ENCODE data around the gene MS4A1. TPM values are rescaled to one million over a fixed set of nuclear protein-coding genes. Genes with fewer than 3 reads are reported as not detected.
"Not testable (repeated sequence)": the region's sequence is repeated elsewhere in the genome, so short reads cannot be mapped to it uniquely, and the experiment has no call there.

Gene MS4A1
- total RNA-seq, 1 experiment from 2014 or later = not detected

DNA sequence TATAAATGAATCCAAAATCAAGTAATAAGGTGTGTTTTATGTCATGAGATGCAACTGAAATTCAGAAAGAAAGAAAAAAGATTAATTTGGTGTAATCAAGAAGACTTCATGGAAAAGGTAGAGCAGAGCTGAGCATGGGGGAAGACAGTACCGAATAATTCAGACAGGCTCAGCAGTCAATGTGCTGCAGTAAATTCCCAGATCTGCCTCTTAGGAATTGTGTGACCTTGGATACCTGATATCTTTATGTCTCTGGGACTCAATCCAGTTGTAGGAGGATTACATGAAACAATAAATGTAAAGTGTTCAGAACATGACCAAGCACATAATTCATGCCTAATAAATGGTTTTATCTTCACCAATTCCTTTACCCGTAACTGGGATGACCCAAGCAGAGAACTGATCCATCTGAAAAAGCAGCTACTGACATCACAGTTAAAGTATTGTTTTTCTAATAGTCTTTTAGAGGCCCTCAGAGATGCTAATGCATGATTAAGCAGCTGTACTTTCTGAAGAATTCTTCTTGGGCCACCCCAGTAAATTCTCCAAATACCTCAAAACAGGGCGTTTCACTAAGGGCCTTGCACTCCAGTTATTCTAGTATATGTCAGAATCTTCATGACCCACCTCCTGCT, 44.7 kb downstream of the MS4A1 start:
- Histone ChIP-seq H3K9me3 (ENCODE audit: insufficient read depth, low read depth) (no peaks in the 10 kb centered on the region), H2AFZ (no peak overlapping the region), H3K36me3 (ENCODE audit: low read depth) (no peaks in the 10 kb centered on the region), H3K4me2 (no peak overlapping the region), H3F3A (ENCODE audit: insufficient read depth, low read depth) (no peaks in the 10 kb centered on the region), H3K27ac (no peak overlapping the region), H3K4me1 (replicated peaks; ENCODE audit: insufficient read depth) (no peaks in the 10 kb centered on the region), H4K20me1 (ENCODE audit: insufficient read depth) (no peaks in the 10 kb centered on the region), H3K9me2 (ENCODE audit: insufficient read depth) (no peaks in the 10 kb centered on the region; the same call in 1 of the 2 replicates), H3K27me3 (ENCODE audit: insufficient read depth, low read depth) (peaks cover 29% of the 10 kb centered on the region), H3K79me2 (ENCODE audit: low read depth) (no peaks in the 10 kb centered on the region), H3K4me3 (no peak overlapping the region)
- no peak for DNase-seq
- no TSS peak for BruUV-seq (replicated peaks)
- intact Hi-C loops (cut with micrococcal nuclease; ENCODE audit: unreplicated experiment) = no loop called here
- ChIA-PET CTCF (no interaction called here), POLR2A (ENCODE audit: unreplicated experiment) (no interaction called here)
- TF ChIP-seq, protein P1, sequence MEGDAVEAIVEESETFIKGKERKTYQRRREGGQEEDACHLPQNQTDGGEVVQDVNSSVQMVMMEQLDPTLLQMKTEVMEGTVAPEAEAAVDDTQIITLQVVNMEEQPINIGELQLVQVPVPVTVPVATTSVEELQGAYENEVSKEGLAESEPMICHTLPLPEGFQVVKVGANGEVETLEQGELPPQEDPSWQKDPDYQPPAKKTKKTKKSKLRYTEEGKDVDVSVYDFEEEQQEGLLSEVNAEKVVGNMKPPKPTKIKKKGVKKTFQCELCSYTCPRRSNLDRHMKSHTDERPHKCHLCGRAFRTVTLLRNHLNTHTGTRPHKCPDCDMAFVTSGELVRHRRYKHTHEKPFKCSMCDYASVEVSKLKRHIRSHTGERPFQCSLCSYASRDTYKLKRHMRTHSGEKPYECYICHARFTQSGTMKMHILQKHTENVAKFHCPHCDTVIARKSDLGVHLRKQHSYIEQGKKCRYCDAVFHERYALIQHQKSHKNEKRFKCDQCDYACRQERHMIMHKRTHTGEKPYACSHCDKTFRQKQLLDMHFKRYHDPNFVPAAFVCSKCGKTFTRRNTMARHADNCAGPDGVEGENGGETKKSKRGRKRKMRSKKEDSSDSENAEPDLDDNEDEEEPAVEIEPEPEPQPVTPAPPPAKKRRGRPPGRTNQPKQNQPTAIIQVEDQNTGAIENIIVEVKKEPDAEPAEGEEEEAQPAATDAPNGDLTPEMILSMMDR (conservative IDR thresholded peaks at IDR 0.05) = no peak
- no peak for TF ChIP-seq EZH2 (IDR thresholded peaks at IDR 0.05; ENCODE audit: low read depth)

DNA sequence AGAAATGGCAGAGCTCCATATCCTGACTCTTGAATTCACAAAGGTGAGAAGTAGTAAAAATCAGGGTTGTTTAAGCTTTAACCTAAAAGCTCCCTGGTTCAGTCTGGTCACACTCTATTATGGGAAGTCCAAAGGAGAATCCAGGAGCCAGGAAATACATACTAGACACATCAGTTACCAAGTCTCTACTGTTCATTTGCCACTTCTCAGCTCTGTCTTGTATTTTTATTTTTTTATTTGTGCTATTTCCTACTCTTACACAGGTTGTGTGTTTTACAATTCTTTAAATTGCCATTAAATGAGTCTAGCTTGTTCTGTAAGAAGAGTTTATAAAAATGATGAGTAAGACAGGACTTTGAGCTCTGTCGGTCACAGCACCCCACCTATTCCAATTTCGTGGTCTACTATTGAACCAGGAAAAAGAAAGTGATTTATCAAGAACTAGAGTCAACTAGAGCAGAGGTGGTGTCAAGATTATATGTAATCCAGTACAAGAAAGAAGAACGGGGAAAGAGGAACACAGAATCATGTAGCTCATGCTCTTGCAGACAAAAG, 46.7 kb downstream of the MS4A1 start:
- Histone ChIP-seq H3K4me1 (replicated peaks; ENCODE audit: insufficient read depth) (no peaks in the 10 kb centered on the region), H3K4me3 (no peak overlapping the region), H3K79me2 (ENCODE audit: low read depth) (no peaks in the 10 kb centered on the region), H3K9me2 (ENCODE audit: insufficient read depth) (no peaks in the 10 kb centered on the region; the same call in 1 of the 2 replicates), H3K9me3 (ENCODE audit: insufficient read depth, low read depth) (no peaks in the 10 kb centered on the region), H3F3A (ENCODE audit: insufficient read depth, low read depth) (no peaks in the 10 kb centered on the region), H4K20me1 (ENCODE audit: insufficient read depth) (no peaks in the 10 kb centered on the region), H2AFZ (no peak overlapping the region), H3K36me3 (ENCODE audit: low read depth) (no peaks in the 10 kb centered on the region), H3K4me2 (no peak overlapping the region), H3K27me3 (ENCODE audit: insufficient read depth, low read depth) (peaks cover 22% of the 10 kb centered on the region), H3K27ac (no peak overlapping the region)
- TF ChIP-seq, protein P1 (conservative IDR thresholded peaks at IDR 0.05) = no peak
- no peak for TF ChIP-seq EZH2 (IDR thresholded peaks at IDR 0.05; ENCODE audit: low read depth)
- DNase-seq = no peak
- POLR2A ChIA-PET (ENCODE audit: unreplicated experiment) = no interaction called here
- intact Hi-C loops (cut with micrococcal nuclease; ENCODE audit: unreplicated experiment) = no loop called here
- no TSS peak for BruUV-seq (replicated peaks)
- CTCF ChIA-PET = no interaction called here

- no peak overlapping the region for H3K4me3 ChIP-seq
- no peaks in the 10 kb centered on the region for H3F3A ChIP-seq (ENCODE audit: insufficient read depth, low read depth)
- no TSS peak for BruUV-seq (replicated peaks)
- H3K9me2 ChIP-seq (ENCODE audit: insufficient read depth) = no peaks in the 10 kb centered on the region; the same call in 1 of the 2 replicates
- no peaks in the 10 kb centered on the region for H3K79me2 ChIP-seq (ENCODE audit: low read depth)
- TF ChIP-seq EZH2 (IDR thresholded peaks at IDR 0.05; ENCODE audit: low read depth) = no peak
- TF ChIP-seq, protein P1 (conservative IDR thresholded peaks at IDR 0.05) = no peak
- H3K36me3 ChIP-seq (ENCODE audit: low read depth) = no peaks in the 10 kb centered on the region
- H3K9me3 ChIP-seq (ENCODE audit: insufficient read depth, low read depth) = no peaks in the 10 kb centered on the region
- ChIA-PET POLR2A (ENCODE audit: unreplicated experiment) (no interaction called here), CTCF (no interaction called here)
- H2AFZ ChIP-seq = no peak overlapping the region
- H3K27me3 ChIP-seq (ENCODE audit: insufficient read depth, low read depth) = peaks cover 12% of the 10 kb centered on the region
- H3K4me1 ChIP-seq (replicated peaks; ENCODE audit: insufficient read depth) = no peaks in the 10 kb centered on the region
- intact Hi-C loops (cut with micrococcal nuclease; ENCODE audit: unreplicated experiment) = no loop called here
- H3K27ac ChIP-seq = no peak overlapping the region
- H3K4me2 ChIP-seq = no peak overlapping the region
- no peak for DNase-seq
- no peaks in the 10 kb centered on the region for H4K20me1 ChIP-seq (ENCODE audit: insufficient read depth)
Measured at GRCh38 chr11:60504219-60504905, 48.7 kb downstream of the MS4A1 start.

- BruUV-seq (replicated peaks); H3K4me1 ChIP-seq (replicated peaks; ENCODE audit: insufficient read depth); H2AFZ ChIP-seq; H3K4me2 ChIP-seq; DNase-seq; H3K27ac ChIP-seq; H3F3A ChIP-seq (ENCODE audit: insufficient read depth, low read depth); intact Hi-C loops (cut with micrococcal nuclease; ENCODE audit: unreplicated experiment); H3K9me3 ChIP-seq (ENCODE audit: insufficient read depth, low read depth); H3K4me3 ChIP-seq; H3K9me2 ChIP-seq (ENCODE audit: insufficient read depth); H3K36me3 ChIP-seq (ENCODE audit: low read depth); CTCF ChIA-PET; H3K79me2 ChIP-seq (ENCODE audit: low read depth); H4K20me1 ChIP-seq (ENCODE audit: insufficient read depth); POLR2A ChIA-PET (ENCODE audit: unreplicated experiment): not testable (repeated sequence)
- H3K27me3 ChIP-seq (ENCODE audit: insufficient read depth, low read depth) = peaks cover 16% of the 10 kb centered on the region
Measured at GRCh38 chr11:60509609-60510008, 54.0 kb downstream of the MS4A1 start.

DNA sequence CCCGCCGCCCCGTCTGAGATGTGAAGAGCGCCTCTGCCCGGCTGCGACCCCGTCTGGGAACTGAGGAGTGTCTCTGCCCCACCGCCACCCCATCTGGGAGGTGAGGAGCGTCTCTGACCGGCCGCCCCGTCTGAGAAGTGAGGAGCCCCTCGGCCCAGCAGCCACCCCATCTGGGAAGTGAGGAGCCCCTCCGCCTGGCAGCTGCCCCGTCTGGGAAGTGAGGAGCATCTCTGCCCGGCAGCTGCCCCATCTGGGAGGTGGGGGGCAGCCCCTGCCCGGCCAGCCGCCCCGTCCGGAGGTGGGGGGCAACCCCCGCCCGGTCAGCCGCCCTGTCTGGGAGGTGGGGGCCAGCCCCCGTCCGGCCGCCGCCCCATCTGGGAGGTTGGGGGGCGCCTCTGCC, 54.6 kb downstream of the MS4A1 start:
- H3K9me3 ChIP-seq (ENCODE audit: insufficient read depth, low read depth); H3K27ac ChIP-seq; H3K4me1 ChIP-seq (replicated peaks; ENCODE audit: insufficient read depth); H2AFZ ChIP-seq; H3K79me2 ChIP-seq (ENCODE audit: low read depth); DNase-seq; H3K4me3 ChIP-seq; H3K9me2 ChIP-seq (ENCODE audit: insufficient read depth); CTCF ChIA-PET; BruUV-seq (replicated peaks); H3F3A ChIP-seq (ENCODE audit: insufficient read depth, low read depth); H3K36me3 ChIP-seq (ENCODE audit: low read depth); H3K4me2 ChIP-seq; POLR2A ChIA-PET (ENCODE audit: unreplicated experiment); intact Hi-C loops (cut with micrococcal nuclease; ENCODE audit: unreplicated experiment); H4K20me1 ChIP-seq (ENCODE audit: insufficient read depth): not testable (repeated sequence)
- peaks cover 21% of the 10 kb centered on the region for H3K27me3 ChIP-seq (ENCODE audit: insufficient read depth, low read depth)
